HCT116 (cell line): ENCODE results near the gene FAM83F.

Experiments
- ATF3 ChIP-seq: IDR thresholded peaks from 2 replicates; pipeline ENCODE4 v1.6.1; 2012
- CEBPB ChIP-seq: IDR thresholded peaks from 2 replicates; pipeline ENCODE4 v1.6.1; 2012; ENCODE audit warnings: low read depth
- CTCF ChIP-seq, 3 experiments: fragments of 200-600 bp in 1 of 3; sonication (generic) in 1 of 3; IDR thresholded peaks in 2 of 3; conservative IDR thresholded peaks in 1 of 3; 2 replicates each; pipeline ENCODE4 v1.5.1; 2012 to 2017; ENCODE audit warnings: low read depth in 2 of 3, low read length in 2 of 3, antibody characterized with exemption in 1 of 3, borderline replicate concordance in 1 of 3, control low read depth in 1 of 3, mild to moderate bottlenecking in 1 of 3, mixed read lengths in 1 of 3, mixed run types in 1 of 3, moderate library complexity in 1 of 3; ENCODE audit not compliant: insufficient read depth in 1 of 3
- EZH2phosphoT487 ChIP-seq: fragments of 200-600 bp; IDR thresholded peaks from 2 replicates; pipeline ENCODE4 v1.6.1; 2018; ENCODE audit warnings: antibody characterized with exemption, borderline replicate concordance
- JUND ChIP-seq: IDR thresholded peaks from 2 replicates; pipeline ENCODE4 v1.6.1; 2012
- POLR2A ChIP-seq: IDR thresholded peaks from 2 replicates; pipeline ENCODE4 v1.7.0; 2011; ENCODE audit warnings: borderline replicate concordance; ENCODE audit not compliant: insufficient read depth, insufficient read length; ENCODE audit errors: extremely low read depth
- SIN3A ChIP-seq: IDR thresholded peaks from 2 replicates; pipeline ENCODE4 v1.6.1; 2012; ENCODE audit warnings: low read depth
- ZFX ChIP-seq: fragments of 450-650 bp; IDR thresholded peaks from 2 replicates; pipeline ENCODE4 v1.6.1; 2017
- ZNF274 ChIP-seq: fragments of 200-500 bp; sonication (Bioruptor generic); IDR thresholded peaks from 2 replicates; pipeline ENCODE4 v1.6.1; 2014; ENCODE audit warnings: mild to moderate bottlenecking, low read depth, low read length, inconsistent platforms

- no peak for TF ChIP-seq CTCF (IDR thresholded peaks at IDR 0.05 in 2 of 3, conservative IDR thresholded peaks at IDR 0.05 in 1 of 3; ENCODE audit: borderline replicate concordance in 1 of 3, insufficient read depth in 1 of 3, low read depth in 2 of 3, low read length in 2 of 3)
- no peak for TF ChIP-seq ZFX
- no peak for TF ChIP-seq SIN3A
- TF ChIP-seq JUND = no peak
- TF ChIP-seq POLR2A = no peak
- no peak for TF ChIP-seq ZNF274
- no peak for TF ChIP-seq CEBPB
- TF ChIP-seq EZH2phosphoT487 = no peak
- no peak for TF ChIP-seq ATF3
Observed at GRCh38 chr22:40002935-40003715, 8.4 kb downstream of the FAM83F start.
